ENCODE results near the gene TMEM273.

GRCh38 chr10:49208996-49209395, 20.8 kb upstream of the TMEM273 start:
- TF ChIP-seq, protein P1, sequence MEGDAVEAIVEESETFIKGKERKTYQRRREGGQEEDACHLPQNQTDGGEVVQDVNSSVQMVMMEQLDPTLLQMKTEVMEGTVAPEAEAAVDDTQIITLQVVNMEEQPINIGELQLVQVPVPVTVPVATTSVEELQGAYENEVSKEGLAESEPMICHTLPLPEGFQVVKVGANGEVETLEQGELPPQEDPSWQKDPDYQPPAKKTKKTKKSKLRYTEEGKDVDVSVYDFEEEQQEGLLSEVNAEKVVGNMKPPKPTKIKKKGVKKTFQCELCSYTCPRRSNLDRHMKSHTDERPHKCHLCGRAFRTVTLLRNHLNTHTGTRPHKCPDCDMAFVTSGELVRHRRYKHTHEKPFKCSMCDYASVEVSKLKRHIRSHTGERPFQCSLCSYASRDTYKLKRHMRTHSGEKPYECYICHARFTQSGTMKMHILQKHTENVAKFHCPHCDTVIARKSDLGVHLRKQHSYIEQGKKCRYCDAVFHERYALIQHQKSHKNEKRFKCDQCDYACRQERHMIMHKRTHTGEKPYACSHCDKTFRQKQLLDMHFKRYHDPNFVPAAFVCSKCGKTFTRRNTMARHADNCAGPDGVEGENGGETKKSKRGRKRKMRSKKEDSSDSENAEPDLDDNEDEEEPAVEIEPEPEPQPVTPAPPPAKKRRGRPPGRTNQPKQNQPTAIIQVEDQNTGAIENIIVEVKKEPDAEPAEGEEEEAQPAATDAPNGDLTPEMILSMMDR (IDR thresholded peaks at IDR 0.05): no peak
- TF ChIP-seq POLR2A (IDR thresholded peaks at IDR 0.05): no peak
- no peak for TF ChIP-seq EP300 (IDR thresholded peaks at IDR 0.05)
- no peak for TF ChIP-seq POLR2AphosphoS5 (IDR thresholded peaks at IDR 0.05)

Measured in stomach (tissue), 4 donors.